HUES64 (cell line): ENCODE measurements around the gene ZSCAN4.

Source experiments
- H3K27ac ChIP-seq: 2 replicates; pipeline ENCODE4 v1.7.0; 2013; ENCODE audit warnings: low read depth, low read length, inconsistent platforms
- H3K27me3 ChIP-seq: 2 replicates; pipeline ENCODE4 v1.6.1; 2013; ENCODE audit warnings: mild to moderate bottlenecking, low read length; ENCODE audit not compliant: insufficient read depth
- H3K36me3 ChIP-seq: 2 replicates; pipeline ENCODE4 v1.6.1; 2013; ENCODE audit warnings: mild to moderate bottlenecking, low read length; ENCODE audit not compliant: insufficient read depth
- H3K4me1 ChIP-seq: 2 replicates; pipeline ENCODE4 v1.6.1; 2013; ENCODE audit warnings: mild to moderate bottlenecking, low read length, moderate library complexity; ENCODE audit not compliant: insufficient read depth
- H3K4me3 ChIP-seq: 2 replicates; pipeline ENCODE4 v1.5.1; 2013; ENCODE audit warnings: mild to moderate bottlenecking, low read length, moderate library complexity
- H3K9ac ChIP-seq: 2 replicates; pipeline ENCODE4 v1.6.1; 2013; ENCODE audit warnings: mild to moderate bottlenecking, low read depth, low read length
- H3K9me3 ChIP-seq: 2 replicates; pipeline ENCODE4 v1.6.1; 2013; ENCODE audit warnings: low read depth, low read length; ENCODE audit not compliant: insufficient read depth
- WGBS: fragments of 150-250, 120-280 bp; methylation state at CpG from one replicate; pipeline ENCODE4 v1.1.7; 2013; ENCODE audit warnings: missing lambda C conversion rate; 5-methylcytosine and 5-hydroxymethylcytosine counted together

ZSCAN4 gene

GRCh38 chr19:57686727-57687126 lies 18.0 kb downstream of the ZSCAN4 start:
- Histone ChIP-seq H3K36me3 (peaks cover 80% of the 10 kb centered on the region), H3K27me3 (no peaks in the 10 kb centered on the region), H3K27ac (no peak overlapping the region), H3K9me3 (peaks cover 78% of the 10 kb centered on the region), H3K4me1 (no peaks in the 10 kb centered on the region), H3K9ac (no peak overlapping the region), H3K4me3 (no peak overlapping the region)
- 100% methylated on average over 3 of the region's 3 CpGs for WGBS

- peaks cover 80% of the 10 kb centered on the region for H3K36me3 ChIP-seq
- H3K4me1 ChIP-seq: no peaks in the 10 kb centered on the region
- H3K4me3 ChIP-seq: no peak overlapping the region
- H3K9me3 ChIP-seq: peaks cover 78% of the 10 kb centered on the region
- no peaks in the 10 kb centered on the region for H3K27me3 ChIP-seq
- no peak overlapping the region for H3K27ac ChIP-seq
- over 99% methylated on average over 12 of the region's 12 CpGs for WGBS
- H3K9ac ChIP-seq: no peak overlapping the region
Observed at GRCh38 chr19:57687363-57688010, 18.8 kb downstream of the ZSCAN4 start.

GRCh38 chr19:57688011-57688763 lies 19.5 kb downstream of the ZSCAN4 start:
- Histone ChIP-seq H3K36me3 (peaks cover 79% of the 10 kb centered on the region), H3K9ac (no peak overlapping the region), H3K27ac (no peak overlapping the region), H3K4me1 (no peaks in the 10 kb centered on the region), H3K27me3 (no peaks in the 10 kb centered on the region), H3K4me3 (no peak overlapping the region), H3K9me3 (peaks cover 73% of the 10 kb centered on the region)
- 96% methylated on average over 6 of the region's 6 CpGs for WGBS

GRCh38 chr19:57689750-57690149 lies 21.0 kb downstream of the ZSCAN4 start:
- Histone ChIP-seq H3K4me3 (no peak overlapping the region), H3K4me1 (no peaks in the 10 kb centered on the region), H3K9ac (no peak overlapping the region), H3K27ac (no peak overlapping the region), H3K27me3 (no peaks in the 10 kb centered on the region), H3K36me3 (peaks cover 71% of the 10 kb centered on the region), H3K9me3 (peaks cover 57% of the 10 kb centered on the region)
- 90% methylated on average over 3 of the region's 3 CpGs for WGBS

GRCh38 chr19:57701625-57702024 lies 32.9 kb downstream of the ZSCAN4 start:
- WGBS: 97% methylated on average over 6 of the region's 6 CpGs
- Histone ChIP-seq H3K4me3 (no peak overlapping the region), H3K36me3 (peaks cover 83% of the 10 kb centered on the region), H3K27ac (no peak overlapping the region), H3K9me3 (peaks cover 22% of the 10 kb centered on the region), H3K4me1 (no peaks in the 10 kb centered on the region), H3K9ac (no peak overlapping the region), H3K27me3 (no peaks in the 10 kb centered on the region)

- 94% methylated on average over 1 of the region's 1 CpG for WGBS
- Histone ChIP-seq H3K9ac (no peak overlapping the region), H3K4me1 (0 out of 2 replicates have a peak, but pooled peaks cover 4% of the 10 kb centered on the region), H3K9me3 (peaks cover 17% of the 10 kb centered on the region), H3K36me3 (peaks cover 50% of the 10 kb centered on the region), H3K4me3 (no peak overlapping the region), H3K27ac (no peak overlapping the region), H3K27me3 (no peaks in the 10 kb centered on the region)
Observed at GRCh38 chr19:57706346-57706745, 37.6 kb downstream of the ZSCAN4 start.

- 0 out of 2 replicates have a peak, but pooled peaks cover 4% of the 10 kb centered on the region for H3K4me1 ChIP-seq
- WGBS: under 1% methylated on average over 53 of the region's 53 CpGs
- H3K36me3 ChIP-seq: peaks cover 30% of the 10 kb centered on the region
- peak within 1 kb of the TSS; percentile 89 for H3K27ac ChIP-seq
- no peaks in the 10 kb centered on the region for H3K27me3 ChIP-seq
- H3K4me3 ChIP-seq: peak within 1 kb of the TSS; percentile 86
- H3K9ac ChIP-seq: peak within 1 kb of the TSS; percentile 91
- no peaks in the 10 kb centered on the region for H3K9me3 ChIP-seq
Observed at GRCh38 chr19:57708641-57709361, 40.1 kb downstream of the ZSCAN4 start, which contains the start of gene ZNF154. ZNF154 (minus strand) TSS chr19:57709204; CDS start chr19:57708971, 233 bp downstream.

- Histone ChIP-seq H3K9me3 (no peaks in the 10 kb centered on the region), H3K4me1 (0 out of 2 replicates have a peak, but pooled peaks cover 4% of the 10 kb centered on the region), H3K36me3 (peaks cover 21% of the 10 kb centered on the region), H3K27me3 (no peaks in the 10 kb centered on the region), H3K9ac (no peak overlapping the region), H3K4me3 (peak overlapping the region; percentile 86), H3K27ac (no peak overlapping the region)
- WGBS: 71% methylated on average over 15 of the region's 15 CpGs
Observed at GRCh38 chr19:57709616-57710015, 40.9 kb downstream of the ZSCAN4 start.

GRCh38 chr19:57712222-57712621 lies 43.5 kb downstream of the ZSCAN4 start:
- no peaks in the 10 kb centered on the region for H3K27me3 ChIP-seq
- WGBS: 65% methylated on average over 1 of the region's 1 CpG
- H3K9ac ChIP-seq: no peak overlapping the region
- no peaks in the 10 kb centered on the region for H3K9me3 ChIP-seq
- H3K4me1 ChIP-seq: 0 out of 2 replicates have a peak, but pooled peaks cover 3% of the 10 kb centered on the region
- H3K36me3 ChIP-seq: 0 out of 2 replicates have a peak, but pooled peaks cover 3% of the 10 kb centered on the region
- H3K4me3 ChIP-seq: no peak overlapping the region
- H3K27ac ChIP-seq: no peak overlapping the region

GRCh38 chr19:57719424-57719823 lies 50.7 kb downstream of the ZSCAN4 start:
- Histone ChIP-seq H3K9ac (0 out of 2 replicates have a peak overlapping the region, but pooled peaks have one; percentile 34), H3K27me3 (no peaks in the 10 kb centered on the region), H3K4me1 (peaks cover 11% of the 10 kb centered on the region), H3K4me3 (no peak overlapping the region), H3K27ac (no peak overlapping the region; the same call in 1 of the 2 replicates), H3K36me3 (peaks cover 39% of the 10 kb centered on the region), H3K9me3 (peaks cover 13% of the 10 kb centered on the region)
